ENCODE data around the gene TFPI.
A peak's percentile ranks its signal among the peaks of the same experiment; 100 is the strongest.
"Not testable (repeated sequence)": the region's sequence is repeated elsewhere in the genome, so short reads cannot be mapped to it uniquely, and the experiment has no call there.

The TFPI gene

GRCh38 chr2:187554011-187554703 is at the start of gene TFPI:
Gene TFPI (minus strand): TSS chr2:187554435. CDS start chr2:187503768, 50,667 bp downstream.
- no peak for DNase-seq (ENCODE audit: low spot score)

GRCh38 chr2:187594801-187595200 is 40.6 kb upstream of the TFPI start:
- DNase-seq (ENCODE audit: low spot score), result no peak

DNA sequence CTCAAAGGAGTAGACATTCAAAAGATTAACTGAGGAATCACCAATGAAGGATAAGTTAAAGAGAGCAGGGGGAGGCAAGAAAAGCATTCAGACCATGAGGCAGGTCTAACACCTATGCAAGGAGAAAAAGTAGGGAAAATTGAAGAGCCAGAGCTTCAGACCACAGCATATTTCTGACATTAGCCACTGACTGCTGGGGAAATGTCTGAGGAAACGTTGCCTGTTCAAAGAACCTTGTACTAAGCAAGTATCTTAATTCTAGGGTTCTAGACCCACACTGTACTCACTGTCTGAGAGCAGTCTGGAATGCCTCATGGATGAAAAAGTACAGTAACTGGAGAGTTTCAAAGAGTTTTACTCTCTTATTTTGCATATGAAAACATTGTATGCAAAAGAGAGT is 39.5 kb upstream of the TFPI start:
- no peak for DNase-seq (ENCODE audit: low spot score)

- DNase-seq (ENCODE audit: low spot score), result no peak
Observed at GRCh38 chr2:187593098-187593497, 38.9 kb upstream of the TFPI start.

- no peak for DNase-seq (ENCODE audit: low spot score)
Observed at GRCh38 chr2:187590175-187590574, 35.9 kb upstream of the TFPI start.

GRCh38 chr2:187586011-187586641 is 31.9 kb upstream of the TFPI start:
- DNase-seq (ENCODE audit: low spot score), result no peak

DNA sequence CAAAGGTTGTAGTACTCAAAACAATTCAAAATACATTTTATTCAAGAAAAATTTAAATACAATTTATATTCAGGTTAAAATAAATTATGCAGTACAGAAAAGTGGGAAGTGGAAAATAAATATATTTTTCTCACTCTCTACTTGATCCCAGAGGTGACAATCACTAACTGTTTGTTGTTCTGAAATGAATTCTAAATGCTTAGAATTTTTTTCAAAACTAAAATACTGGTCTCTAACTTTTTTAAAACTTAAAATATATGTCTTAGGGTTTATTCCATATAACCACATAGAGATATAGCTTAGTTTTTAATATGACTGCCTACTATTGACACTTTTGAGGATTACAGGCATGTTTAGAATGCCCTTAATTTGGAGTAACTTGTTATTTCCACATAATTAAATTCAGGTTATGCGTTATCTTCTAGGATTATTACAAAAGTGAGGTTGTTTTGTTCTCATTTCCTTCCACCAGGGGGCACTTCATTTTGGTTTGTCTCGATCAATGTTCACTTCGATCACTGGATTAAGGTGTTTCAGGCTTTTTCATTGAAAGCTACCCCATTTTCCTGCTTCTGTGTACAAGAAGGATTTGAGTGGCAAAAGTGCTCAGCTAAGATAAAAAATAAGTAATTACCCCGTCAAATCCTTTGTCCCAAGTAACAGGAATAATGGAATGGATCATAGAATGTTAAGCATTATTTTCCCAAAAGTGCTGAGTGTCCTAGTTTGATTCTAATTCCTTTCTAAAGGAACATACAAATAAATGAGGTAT is 27.1 kb upstream of the TFPI start:
- peak; percentile 22 for DNase-seq (ENCODE audit: low spot score)

DNA sequence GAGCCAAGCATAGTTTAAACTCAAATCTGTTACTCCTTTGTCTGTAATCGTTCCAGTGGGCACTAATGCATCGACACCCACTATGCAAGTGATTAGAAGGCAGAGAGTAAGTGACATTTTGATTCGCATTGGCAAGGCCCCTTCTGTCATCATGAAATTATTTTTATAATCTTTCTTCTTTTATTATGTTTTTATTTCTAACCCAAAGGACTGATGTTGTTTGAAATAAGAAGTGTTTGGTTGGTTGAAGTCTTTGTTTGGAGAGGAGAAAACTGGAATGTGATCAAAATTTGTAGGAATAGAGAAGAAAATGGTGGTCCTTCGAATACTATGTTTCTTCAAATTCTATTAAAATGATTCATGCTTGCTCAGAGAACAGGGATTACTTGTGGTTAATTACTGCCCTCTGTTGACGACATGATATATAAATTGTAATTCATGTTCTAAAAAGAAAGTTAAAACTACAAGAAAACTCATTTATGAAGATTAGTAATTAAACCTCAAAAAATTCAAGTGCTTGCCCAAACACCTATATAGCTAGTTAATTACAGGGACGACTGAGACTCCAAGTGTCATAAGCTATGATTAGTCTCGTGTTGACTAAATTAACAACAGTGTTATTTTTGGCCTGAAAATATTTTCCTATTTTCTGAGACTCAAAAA is 26.4 kb upstream of the TFPI start:
- peak; percentile 53 for DNase-seq (ENCODE audit: low spot score)

DNA sequence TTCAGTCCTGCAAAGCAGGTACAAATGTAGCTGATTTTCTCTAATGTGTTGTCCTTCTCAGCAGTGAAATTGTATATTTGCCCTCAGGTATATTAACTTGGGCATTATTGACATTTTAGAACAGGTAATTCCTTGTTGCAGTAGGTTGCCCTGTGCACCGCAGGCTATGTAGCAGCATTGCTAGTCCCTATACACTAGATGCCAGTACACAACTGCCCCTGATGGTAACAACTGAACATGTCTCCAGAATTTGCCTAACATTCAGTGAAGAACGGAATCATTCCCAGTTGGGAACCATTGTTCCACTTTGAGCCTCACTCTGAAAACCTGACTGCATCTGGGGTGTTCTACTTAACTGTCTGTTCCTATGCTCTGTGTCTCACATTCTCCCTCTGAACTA is 23.1 kb upstream of the TFPI start:
- no peak for DNase-seq (ENCODE audit: low spot score)

GRCh38 chr2:187576906-187577305 is 22.7 kb upstream of the TFPI start:
- DNase-seq (ENCODE audit: low spot score), result no peak

GRCh38 chr2:187575751-187576067 is 21.5 kb upstream of the TFPI start:
- DNase-seq (ENCODE audit: low spot score), result no peak

- DNase-seq (ENCODE audit: low spot score), result no peak
Observed at GRCh38 chr2:187574969-187575750, 20.9 kb upstream of the TFPI start.

GRCh38 chr2:187573722-187574121 is 19.5 kb upstream of the TFPI start:
- no peak for DNase-seq (ENCODE audit: low spot score)

GRCh38 chr2:187571996-187572395 is 17.8 kb upstream of the TFPI start:
- not testable (repeated sequence) for DNase-seq (ENCODE audit: low spot score)

- no peak for DNase-seq (ENCODE audit: low spot score)
Observed at GRCh38 chr2:187569571-187569970, 15.3 kb upstream of the TFPI start.

DNA sequence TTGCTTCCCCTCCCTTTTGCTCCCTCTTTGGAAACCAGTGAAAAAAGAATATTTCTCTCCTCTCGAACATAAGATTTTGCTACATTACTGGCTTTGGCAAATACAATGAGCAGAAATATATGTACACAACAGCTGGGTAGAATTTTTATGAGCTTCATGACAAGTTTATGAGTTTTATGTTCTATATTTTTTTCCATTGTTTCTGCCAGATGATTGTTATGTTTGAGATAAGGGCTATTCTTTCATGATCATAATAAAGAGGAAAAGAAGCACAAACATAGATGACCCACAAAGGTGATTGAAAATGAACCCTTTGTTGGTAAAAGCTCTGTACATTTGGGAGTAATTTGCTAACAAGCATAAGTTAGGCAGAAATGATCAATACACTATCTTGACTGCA is 14.8 kb upstream of the TFPI start:
- no peak for DNase-seq (ENCODE audit: low spot score)

- no peak for DNase-seq (ENCODE audit: low spot score)
Observed at GRCh38 chr2:187567126-187567525, 12.9 kb upstream of the TFPI start.

DNA sequence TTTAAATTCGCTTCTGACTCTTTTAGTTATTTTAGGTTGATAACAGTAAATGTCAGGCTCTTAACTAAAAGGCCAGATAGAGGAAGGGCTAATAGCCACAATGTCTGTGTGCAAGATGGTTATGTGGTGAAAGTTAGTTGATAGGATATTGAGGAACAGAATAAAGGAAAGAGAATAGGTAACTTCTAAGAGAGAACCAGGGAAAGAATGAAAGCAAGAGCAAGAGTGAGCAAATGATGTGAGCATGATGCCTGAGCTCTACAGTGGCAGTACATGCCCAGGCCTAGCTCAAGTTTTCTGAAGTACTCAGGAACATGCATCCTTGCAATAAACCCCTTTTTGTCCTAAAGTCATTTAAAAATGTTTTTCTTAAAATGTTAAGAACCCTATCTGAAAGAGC is 12.5 kb upstream of the TFPI start:
- DNase-seq (ENCODE audit: low spot score), result no peak

- DNase-seq (ENCODE audit: low spot score), result no peak
Observed at GRCh38 chr2:187566266-187566665, 12.0 kb upstream of the TFPI start.

- DNase-seq (ENCODE audit: low spot score), result not testable (repeated sequence)
Observed at GRCh38 chr2:187565618-187566017, 11.4 kb upstream of the TFPI start.

- DNase-seq (ENCODE audit: low spot score), result not testable (repeated sequence)
Observed at GRCh38 chr2:187556493-187556892, 2.3 kb upstream of the TFPI start.

- DNase-seq (ENCODE audit: low spot score), result no peak
Observed at GRCh38 chr2:187554704-187555082, 458 bp upstream of the TFPI start.
